Activated T-helper 17 cell treated with anti-CD3 and anti-CD28 coated beads, Interleukin-2, amount 50 U/mL, for 72 hours (primary cell): Measurements from ENCODE around the gene ZFP3. TPM values are rescaled to one million over a fixed set of nuclear protein-coding genes. Genes with fewer than 3 reads are reported as not detected.
"Not testable (repeated sequence)": the region's sequence is repeated elsewhere in the genome, so short reads cannot be mapped to it uniquely, and the experiment has no call there.

Experiments
- ATAC-seq: fragments of 150-1000 bp; cut with Tn5 transposase; replicated peaks from 2 replicates; pipeline ENCODE4 v1.10.0; 2021; ENCODE audit warnings: mild to moderate bottlenecking, moderate library complexity
- H3K27ac Mint-ChIP-seq: one replicate; pipeline ENCODE4 v1.8.0; 2022; ENCODE audit warnings: mixed read lengths
- H3K27me3 Mint-ChIP-seq: one replicate; pipeline ENCODE4 v1.8.0; 2022; ENCODE audit warnings: mixed read lengths
- H3K36me3 Mint-ChIP-seq: one replicate; pipeline ENCODE4 v1.8.0; 2022; ENCODE audit warnings: low read depth, mild to moderate bottlenecking, mixed read lengths
- H3K4me1 Mint-ChIP-seq: one replicate; pipeline ENCODE4 v1.8.0; 2022; ENCODE audit warnings: mixed read lengths
- H3K4me3 Mint-ChIP-seq: one replicate; pipeline ENCODE4 v1.8.0; 2022; ENCODE audit warnings: mild to moderate bottlenecking, mixed read lengths
- H3K9me3 Mint-ChIP-seq: one replicate; pipeline ENCODE4 v1.8.0; 2022; ENCODE audit warnings: mixed read lengths
- total RNA-seq, 2 donors: library from RNA; stranded (reverse); gene quantifications; one replicate each; pipeline ENCODE4 v1.2.3, GENCODE V29; 2022

The ZFP3 gene
- total RNA-seq, 2 donors from 2014 or later, result 1.4 to 1.9 TPM

- Mint-ChIP-seq H3K36me3 (no peaks in the 10 kb centered on the region), H3K4me1 (no peaks in the 10 kb centered on the region), H3K27me3 (peaks cover 25% of the 10 kb centered on the region), H3K9me3 (no peaks in the 10 kb centered on the region), H3K4me3 (no peak overlapping the region), H3K27ac (no peak overlapping the region)
- ATAC-seq, result no peak
Measured at GRCh38 chr17:5126719-5127488, 48.6 kb downstream of the ZFP3 start.

- H3K4me3 Mint-ChIP-seq, result no peak overlapping the region
- peaks cover 22% of the 10 kb centered on the region for H3K27me3 Mint-ChIP-seq
- H3K4me1 Mint-ChIP-seq, result no peaks in the 10 kb centered on the region
- H3K9me3 Mint-ChIP-seq, result no peaks in the 10 kb centered on the region
- H3K36me3 Mint-ChIP-seq, result no peaks in the 10 kb centered on the region
- ATAC-seq, result no peak
- H3K27ac Mint-ChIP-seq, result no peak overlapping the region
Measured at GRCh38 chr17:5127910-5128309, 49.6 kb downstream of the ZFP3 start.

GRCh38 chr17:5128387-5128786 lies 50.1 kb downstream of the ZFP3 start:
- not testable (repeated sequence) for H3K4me3 Mint-ChIP-seq, H3K9me3 Mint-ChIP-seq, H3K27ac Mint-ChIP-seq, H3K36me3 Mint-ChIP-seq, ATAC-seq, H3K4me1 Mint-ChIP-seq
- H3K27me3 Mint-ChIP-seq, result peaks cover 22% of the 10 kb centered on the region

- H3K4me3 Mint-ChIP-seq, result no peak overlapping the region
Measured at GRCh38 chr17:5128905-5129535, 50.8 kb downstream of the ZFP3 start.

GRCh38 chr17:5129770-5130169 lies 51.5 kb downstream of the ZFP3 start:
- not testable (repeated sequence) for H3K9me3 Mint-ChIP-seq, ATAC-seq, H3K36me3 Mint-ChIP-seq, H3K27ac Mint-ChIP-seq, H3K4me3 Mint-ChIP-seq, H3K4me1 Mint-ChIP-seq
- peaks cover 12% of the 10 kb centered on the region for H3K27me3 Mint-ChIP-seq

More at GRCh38 chr17:5128905-5129535, 50.8 kb downstream of the ZFP3 start:
- H3K36me3 Mint-ChIP-seq, result no peaks in the 10 kb centered on the region
- H3K27ac Mint-ChIP-seq, result no peak overlapping the region
- peaks cover 17% of the 10 kb centered on the region for H3K27me3 Mint-ChIP-seq
- H3K4me1 Mint-ChIP-seq, result no peaks in the 10 kb centered on the region
- no peak for ATAC-seq
- H3K9me3 Mint-ChIP-seq, result no peaks in the 10 kb centered on the region

GRCh38 chr17:5130261-5130660 lies 52.0 kb downstream of the ZFP3 start:
- H3K4me3 Mint-ChIP-seq, H3K9me3 Mint-ChIP-seq, H3K36me3 Mint-ChIP-seq, H3K27ac Mint-ChIP-seq, H3K4me1 Mint-ChIP-seq, ATAC-seq: not testable (repeated sequence)
- H3K27me3 Mint-ChIP-seq, result peaks cover 12% of the 10 kb centered on the region

- H3K4me3 Mint-ChIP-seq, ATAC-seq, H3K9me3 Mint-ChIP-seq, H3K36me3 Mint-ChIP-seq, H3K4me1 Mint-ChIP-seq, H3K27ac Mint-ChIP-seq: not testable (repeated sequence)
- H3K27me3 Mint-ChIP-seq, result peaks cover 12% of the 10 kb centered on the region
Measured at GRCh38 chr17:5130687-5131086, 52.4 kb downstream of the ZFP3 start.

- Mint-ChIP-seq H3K4me3 (no peak overlapping the region), H3K36me3 (no peaks in the 10 kb centered on the region), H3K9me3 (no peaks in the 10 kb centered on the region), H3K27me3 (peaks cover 10% of the 10 kb centered on the region), H3K27ac (peak overlapping the region; percentile 7), H3K4me1 (no peaks in the 10 kb centered on the region)
- ATAC-seq, result no peak
Measured at GRCh38 chr17:5131146-5131715, 53.0 kb downstream of the ZFP3 start.

GRCh38 chr17:5131799-5132502 lies 53.7 kb downstream of the ZFP3 start:
- H3K27ac Mint-ChIP-seq, H3K9me3 Mint-ChIP-seq, ATAC-seq, H3K4me3 Mint-ChIP-seq, H3K4me1 Mint-ChIP-seq, H3K27me3 Mint-ChIP-seq, H3K36me3 Mint-ChIP-seq: not testable (repeated sequence)

- ATAC-seq, H3K4me1 Mint-ChIP-seq, H3K27ac Mint-ChIP-seq, H3K27me3 Mint-ChIP-seq, H3K36me3 Mint-ChIP-seq, H3K4me3 Mint-ChIP-seq, H3K9me3 Mint-ChIP-seq: not testable (repeated sequence)
Measured at GRCh38 chr17:5132503-5133225, 54.4 kb downstream of the ZFP3 start.

- no peaks in the 10 kb centered on the region for H3K9me3 Mint-ChIP-seq
- H3K27me3 Mint-ChIP-seq, result no peaks in the 10 kb centered on the region
- H3K4me3 Mint-ChIP-seq, result no peak overlapping the region
- H3K4me1 Mint-ChIP-seq, result no peaks in the 10 kb centered on the region
- H3K27ac Mint-ChIP-seq, result no peak overlapping the region
- ATAC-seq, result no peak
- H3K36me3 Mint-ChIP-seq, result no peaks in the 10 kb centered on the region
Measured at GRCh38 chr17:5133311-5133710, 55.0 kb downstream of the ZFP3 start.

- not testable (repeated sequence) for H3K36me3 Mint-ChIP-seq, ATAC-seq, H3K4me1 Mint-ChIP-seq, H3K4me3 Mint-ChIP-seq, H3K27ac Mint-ChIP-seq, H3K9me3 Mint-ChIP-seq, H3K27me3 Mint-ChIP-seq
Measured at GRCh38 chr17:5133961-5134360, 55.7 kb downstream of the ZFP3 start.

- H3K27ac Mint-ChIP-seq, H3K27me3 Mint-ChIP-seq, ATAC-seq, H3K4me3 Mint-ChIP-seq, H3K36me3 Mint-ChIP-seq, H3K4me1 Mint-ChIP-seq, H3K9me3 Mint-ChIP-seq: not testable (repeated sequence)
Measured at GRCh38 chr17:5134571-5134970, 56.3 kb downstream of the ZFP3 start.

- not testable (repeated sequence) for H3K27me3 Mint-ChIP-seq, H3K4me3 Mint-ChIP-seq, H3K9me3 Mint-ChIP-seq, H3K27ac Mint-ChIP-seq, ATAC-seq, H3K4me1 Mint-ChIP-seq, H3K36me3 Mint-ChIP-seq
Measured at GRCh38 chr17:5135131-5135712, 57.0 kb downstream of the ZFP3 start.
